GM19043 (cell line): ENCODE measurements around the gene CDC14B.
"Not testable (repeated sequence)": the region's sequence is repeated elsewhere in the genome, so short reads cannot be mapped to it uniquely, and the experiment has no call there.

Experiments used
- ATAC-seq: cut with Tn5 transposase; IDR thresholded peaks from one replicate; pipeline ENCODE4 v1.9.1; 2021; ENCODE audit warnings: low read depth; ENCODE audit not compliant: unreplicated experiment

CDC14B gene

GRCh38 chr9:96596601-96597111 lies 23.0 kb downstream of the CDC14B start:
- ATAC-seq = no peak

- no peak for ATAC-seq
These were observed 32.0 kb downstream of the CDC14B start for GRCh38 chr9:96587338-96588315.

- ATAC-seq = no peak
These were observed 34.2 kb downstream of the CDC14B start for GRCh38 chr9:96585426-96585825.

- ATAC-seq = not testable (repeated sequence)
These were observed 37.4 kb downstream of the CDC14B start for GRCh38 chr9:96582199-96582598.

- no peak for ATAC-seq
These were observed 37.9 kb downstream of the CDC14B start for GRCh38 chr9:96581786-96582185.

- no peak for ATAC-seq
These were observed 38.3 kb downstream of the CDC14B start for GRCh38 chr9:96581301-96581700.

GRCh38 chr9:96574931-96575351 lies 44.7 kb downstream of the CDC14B start:
- ATAC-seq = no peak

- no peak for ATAC-seq
These were observed 45.2 kb downstream of the CDC14B start for GRCh38 chr9:96574455-96574854.

GRCh38 chr9:96567203-96567700 lies 52.4 kb downstream of the CDC14B start:
- peak; percentile 28 for ATAC-seq

GRCh38 chr9:96566498-96567202 lies 53.0 kb downstream of the CDC14B start:
- peak; percentile 88 for ATAC-seq

GRCh38 chr9:96565671-96566497 lies 53.8 kb downstream of the CDC14B start:
- no peak for ATAC-seq

GRCh38 chr9:96564217-96564616 lies 55.4 kb downstream of the CDC14B start:
- no peak for ATAC-seq

- ATAC-seq = no peak
These were observed 60.2 kb downstream of the CDC14B start for GRCh38 chr9:96559339-96559943.

GRCh38 chr9:96557921-96558320 lies 61.7 kb downstream of the CDC14B start:
- ATAC-seq = no peak

GRCh38 chr9:96556701-96557461 lies 62.8 kb downstream of the CDC14B start:
- no peak for ATAC-seq

GRCh38 chr9:96555567-96556386 lies 63.9 kb downstream of the CDC14B start:
- ATAC-seq = no peak

GRCh38 chr9:96554801-96555566 lies 64.7 kb downstream of the CDC14B start:
- no peak for ATAC-seq

GRCh38 chr9:96554326-96554725 lies 65.3 kb downstream of the CDC14B start:
- ATAC-seq = no peak
